Transverse colon (tissue), 4 donors: Measurements from ENCODE around the gene JUN. TPM values are rescaled to one million over a fixed set of nuclear protein-coding genes. Genes with fewer than 3 reads are reported as not detected.
A peak's percentile ranks its signal among the peaks of the same experiment; 100 is the strongest.

Source experiments
- DNase-seq: peaks from one replicate; pipeline ENCODE4 v3.0.0-alpha.2; 2019
- H3K27ac ChIP-seq, 4 donors: fragments of 200-600 bp; sonication (generic); 2 replicates each; pipeline ENCODE4 v1.5.1; 2016 to 2018; ENCODE audit warnings: inconsistent platforms in 4 of 4
- H3K27me3 ChIP-seq: fragments of 200-600 bp; sonication (generic); 2 replicates; pipeline ENCODE4 v1.5.1; 2017; ENCODE audit warnings: inconsistent platforms
- H3K36me3 ChIP-seq, 4 donors: fragments of 200-600 bp; sonication (generic); 2 replicates each; pipeline ENCODE4 v1.5.1; 2017 to 2019; ENCODE audit warnings: inconsistent platforms in 4 of 4
- H3K4me1 ChIP-seq, 4 donors: fragments of 200-600 bp; sonication (generic); 2 replicates each; pipeline ENCODE4 v1.5.1; 2017 to 2020; ENCODE audit warnings: inconsistent platforms in 4 of 4
- H3K4me3 ChIP-seq, 4 donors: fragments of 200-600 bp; sonication (generic); 1 replicate in 1 of 4; 2 replicates in 3 of 4; pipeline versions ENCODE4 v1.5.1 to v1.6.1; 2017 to 2019; ENCODE audit warnings: inconsistent platforms in 4 of 4
- H3K9me3 ChIP-seq, 2 donors: fragments of 200-600 bp; sonication (generic); 2 replicates each; pipeline ENCODE4 v1.5.1; 2017 to 2019; ENCODE audit warnings: inconsistent platforms in 2 of 2
- CTCF ChIP-seq, 5 experiments: fragments of 200-600 bp in 3 of 5; fragments of 450-650 bp in 2 of 5; sonication (generic) in 3 of 5; IDR thresholded peaks; 1 replicate in 2 of 5; 2 replicates in 3 of 5; pipeline ENCODE4 v1.5.1; 2016 to 2017; ENCODE audit warnings: antibody characterized with exemption in 5 of 5, inconsistent platforms in 3 of 5, mild to moderate bottlenecking in 2 of 5, moderate library complexity in 1 of 5
- EP300 ChIP-seq: sonication (generic); formaldehyde crosslinking; IDR thresholded peaks from one replicate; pipeline ENCODE4 v1.6.1; 2017; ENCODE audit warnings: antibody characterized with exemption, low read depth
- POLR2A ChIP-seq: fragments of 450-650 bp; IDR thresholded peaks from one replicate; pipeline ENCODE4 v1.6.1; 2016; ENCODE audit warnings: antibody characterized with exemption, mild to moderate bottlenecking, moderate library complexity
- POLR2AphosphoS5 ChIP-seq, 3 donors: sonication (generic); formaldehyde crosslinking; IDR thresholded peaks; one replicate each; pipeline ENCODE4 v1.6.1; 2016; ENCODE audit warnings: antibody characterized with exemption in 3 of 3
- WGBS, 2 donors: methylation state at CpG; one replicate each; pipeline ENCODE4 v1.1.5; 2018; ENCODE audit warnings: low coverage in 1 of 2; 5-methylcytosine and 5-hydroxymethylcytosine counted together
- in situ Hi-C, 4 donors: fragments of 200-750 bp; cut with MboI; loops; one replicate each; pipeline versions ENCODE4 v1.15.0 to v1.15.1; 2017; ENCODE audit warnings: low sequenced_read_pairs in 3 of 4, low pct_ligation_motif_present in 1 of 4, low pct_unique_long_range_greater_than_20kb in 1 of 4
- intact Hi-C: fragments of 100-400 bp; cut with DNase I; formaldehyde crosslinking; loops from one replicate; pipeline ENCODE4 v1.15.1; 2023; ENCODE audit warnings: low total_unique reads
- total RNA-seq, 4 donors: library from RNA; depleted of rRNA; stranded (reverse); fragments of >200 nt; gene quantifications; one replicate each; pipeline ENCODE4 v1.1.0, GENCODE V29; 2016

Gene JUN
- total RNA-seq, 4 donors from 2014 or later = 315 to 440 (median 376) TPM

- no peaks in the 10 kb centered on the region for H3K9me3 ChIP-seq
- in situ Hi-C loops (loop anchor here in 1 of 4 donors (25.0 kb wide), 1 partner anchor 944 kb away; no protein-coding TSS in a partner anchor), intact Hi-C loops (loop anchor here (2.0 kb wide), 1 partner anchor 27 kb away; no protein-coding TSS in a partner anchor)
- H3K36me3 ChIP-seq = no peaks in the 10 kb centered on the region
- no peaks in the 10 kb centered on the region for H3K27me3 ChIP-seq
- no peak overlapping the region for H3K27ac ChIP-seq
- peaks cover 0 to 11% (median 4%) of the 10 kb centered on the region in 4 donors for H3K4me1 ChIP-seq
- TF ChIP-seq EP300 = no peak
- no peak for TF ChIP-seq CTCF (IDR thresholded peaks at IDR 0.05)
- no peak for TF ChIP-seq POLR2AphosphoS5 (IDR thresholded peaks at IDR 0.05)
- TF ChIP-seq POLR2A = no peak
- WGBS, 2 donors = 88 to 100% methylated on average over 3 to 5 of the region's 5 CpGs
- DNase-seq = no peak
- H3K4me3 ChIP-seq = no peak overlapping the region
These were observed 15.6 kb downstream of the JUN start for GRCh38 chr1:58768191-58768731.

- TF ChIP-seq POLR2AphosphoS5 (IDR thresholded peaks at IDR 0.05) = no peak
- TF ChIP-seq POLR2A = no peak
- TF ChIP-seq CTCF (IDR thresholded peaks at IDR 0.05) = no peak
- TF ChIP-seq EP300 = no peak
These were observed 16.7 kb downstream of the JUN start for GRCh38 chr1:58767143-58767542.

GRCh38 chr1:58765441-58765840 lies 18.4 kb downstream of the JUN start:
- intact Hi-C loops (no loop called here), in situ Hi-C loops (loop anchor here in 1 of 4 donors (25.0 kb wide), 1 partner anchor 947 kb away; no protein-coding TSS in a partner anchor)
- Histone ChIP-seq H3K4me3 (no peak overlapping the region), H3K27ac (no peak overlapping the region), H3K27me3 (no peaks in the 10 kb centered on the region), H3K4me1 (peaks cover 0 to 6% (median 1%) of the 10 kb centered on the region in 4 donors), H3K36me3 (no peaks in the 10 kb centered on the region), H3K9me3 (no peaks in the 10 kb centered on the region)
- 60 to 84% methylated on average over 1 to 2 of the region's 2 CpGs for WGBS, 2 donors
- no peak for DNase-seq
- TF ChIP-seq POLR2AphosphoS5 (IDR thresholded peaks at IDR 0.05) (no peak), POLR2A (no peak), CTCF (IDR thresholded peaks at IDR 0.05) (no peak), EP300 (no peak)

More at GRCh38 chr1:58767143-58767542, 16.7 kb downstream of the JUN start:
- intact Hi-C loops = no loop called here
- no peaks in the 10 kb centered on the region for H3K27me3 ChIP-seq
- H3K9me3 ChIP-seq = no peaks in the 10 kb centered on the region
- WGBS, 2 donors = 90 to 100% methylated on average over 1 of the region's 1 CpG
- H3K36me3 ChIP-seq = no peaks in the 10 kb centered on the region
- H3K4me3 ChIP-seq = no peak overlapping the region
- H3K4me1 ChIP-seq = peaks cover 0 to 6% (median 1%) of the 10 kb centered on the region in 4 donors
- in situ Hi-C loops = loop anchor here in 1 of 4 donors (25.0 kb wide), 1 partner anchor 945 kb away; no protein-coding TSS in a partner anchor
- DNase-seq = no peak
- no peak overlapping the region for H3K27ac ChIP-seq

- DNase-seq = no peak
- in situ Hi-C loops = loop anchor here in 1 of 4 donors (25.0 kb wide), 1 partner anchor 947 kb away; no protein-coding TSS in a partner anchor
These were observed 18.8 kb downstream of the JUN start for GRCh38 chr1:58765006-58765405.

More at GRCh38 chr1:58765006-58765405, 18.8 kb downstream of the JUN start:
- no peak overlapping the region for H3K4me3 ChIP-seq
- H3K9me3 ChIP-seq = no peaks in the 10 kb centered on the region
- peak overlapping the region in 2 of 4 donors; percentile 14 to 18 for H3K27ac ChIP-seq
- TF ChIP-seq POLR2A = no peak
- TF ChIP-seq POLR2AphosphoS5 (IDR thresholded peaks at IDR 0.05) = no peak
- no peaks in the 10 kb centered on the region for H3K27me3 ChIP-seq
- peaks cover 0 to 6% (median 1%) of the 10 kb centered on the region in 4 donors for H3K4me1 ChIP-seq
- H3K36me3 ChIP-seq = no peaks in the 10 kb centered on the region
- intact Hi-C loops = no loop called here
